GM12875 (cell line): ENCODE data around the gene PNRC1.
"Not testable (repeated sequence)": the region's sequence is repeated elsewhere in the genome, so short reads cannot be mapped to it uniquely, and the experiment has no call there.

ENCODE experiments used
- H3K4me3 ChIP-seq: one replicate; pipeline ENCODE4 v1.5.1; 2011; ENCODE audit warnings: low read depth, low read length, control low read depth
- TF ChIP-seq, protein P1 (sequence below): IDR thresholded peaks from 2 replicates; pipeline ENCODE4 v1.5.1; 2011; ENCODE audit warnings: low read depth, mild to moderate bottlenecking, control low read depth, inconsistent platforms, low read length, moderate library complexity, borderline replicate concordance; ENCODE audit not compliant: insufficient read depth

PNRC1 gene

DNA sequence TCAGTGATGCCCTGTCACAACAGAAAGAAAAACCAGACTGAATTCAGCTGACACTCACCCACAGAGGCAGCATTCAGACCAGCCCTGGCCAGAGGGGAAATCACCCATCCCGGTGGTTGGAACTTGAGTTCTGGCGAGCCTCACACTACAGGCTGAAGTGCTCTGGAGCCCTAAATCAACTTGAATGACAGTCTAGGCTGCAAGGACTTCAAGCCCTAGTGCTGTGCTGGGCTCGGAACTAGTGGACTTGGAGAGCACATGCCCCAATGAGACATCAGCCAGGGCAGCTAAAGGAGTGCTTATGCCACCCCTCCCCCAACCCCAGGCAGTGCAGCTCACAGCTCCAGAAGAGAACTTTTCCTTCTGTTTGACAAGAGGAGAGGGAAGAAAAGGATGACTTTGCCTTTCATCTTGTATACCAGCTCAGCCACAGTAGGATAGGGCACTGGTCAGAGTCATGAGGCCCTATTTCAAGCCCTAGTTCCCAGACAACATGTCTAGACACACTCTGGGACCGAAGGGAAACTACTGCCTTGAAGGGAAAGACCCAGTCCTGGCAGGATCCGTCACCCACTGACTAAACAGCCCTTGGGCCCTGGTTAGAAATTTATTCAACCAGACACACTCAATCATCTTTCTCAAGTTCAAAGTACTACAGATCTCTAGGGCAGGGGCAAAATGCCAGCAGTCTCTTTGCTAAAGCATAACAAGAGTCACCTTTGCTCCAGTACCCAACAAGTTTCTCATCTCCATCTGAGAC is 43.2 kb upstream of the PNRC1 start:
- TF ChIP-seq, protein P1, sequence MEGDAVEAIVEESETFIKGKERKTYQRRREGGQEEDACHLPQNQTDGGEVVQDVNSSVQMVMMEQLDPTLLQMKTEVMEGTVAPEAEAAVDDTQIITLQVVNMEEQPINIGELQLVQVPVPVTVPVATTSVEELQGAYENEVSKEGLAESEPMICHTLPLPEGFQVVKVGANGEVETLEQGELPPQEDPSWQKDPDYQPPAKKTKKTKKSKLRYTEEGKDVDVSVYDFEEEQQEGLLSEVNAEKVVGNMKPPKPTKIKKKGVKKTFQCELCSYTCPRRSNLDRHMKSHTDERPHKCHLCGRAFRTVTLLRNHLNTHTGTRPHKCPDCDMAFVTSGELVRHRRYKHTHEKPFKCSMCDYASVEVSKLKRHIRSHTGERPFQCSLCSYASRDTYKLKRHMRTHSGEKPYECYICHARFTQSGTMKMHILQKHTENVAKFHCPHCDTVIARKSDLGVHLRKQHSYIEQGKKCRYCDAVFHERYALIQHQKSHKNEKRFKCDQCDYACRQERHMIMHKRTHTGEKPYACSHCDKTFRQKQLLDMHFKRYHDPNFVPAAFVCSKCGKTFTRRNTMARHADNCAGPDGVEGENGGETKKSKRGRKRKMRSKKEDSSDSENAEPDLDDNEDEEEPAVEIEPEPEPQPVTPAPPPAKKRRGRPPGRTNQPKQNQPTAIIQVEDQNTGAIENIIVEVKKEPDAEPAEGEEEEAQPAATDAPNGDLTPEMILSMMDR = no peak
- H3K4me3 ChIP-seq = no peak overlapping the region

GRCh38 chr6:89037901-89038293 is 42.7 kb upstream of the PNRC1 start:
- H3K4me3 ChIP-seq = not testable (repeated sequence)

GRCh38 chr6:89042664-89043063 is 37.9 kb upstream of the PNRC1 start:
- H3K4me3 ChIP-seq = no peak overlapping the region
- TF ChIP-seq, protein P1 = no peak

DNA sequence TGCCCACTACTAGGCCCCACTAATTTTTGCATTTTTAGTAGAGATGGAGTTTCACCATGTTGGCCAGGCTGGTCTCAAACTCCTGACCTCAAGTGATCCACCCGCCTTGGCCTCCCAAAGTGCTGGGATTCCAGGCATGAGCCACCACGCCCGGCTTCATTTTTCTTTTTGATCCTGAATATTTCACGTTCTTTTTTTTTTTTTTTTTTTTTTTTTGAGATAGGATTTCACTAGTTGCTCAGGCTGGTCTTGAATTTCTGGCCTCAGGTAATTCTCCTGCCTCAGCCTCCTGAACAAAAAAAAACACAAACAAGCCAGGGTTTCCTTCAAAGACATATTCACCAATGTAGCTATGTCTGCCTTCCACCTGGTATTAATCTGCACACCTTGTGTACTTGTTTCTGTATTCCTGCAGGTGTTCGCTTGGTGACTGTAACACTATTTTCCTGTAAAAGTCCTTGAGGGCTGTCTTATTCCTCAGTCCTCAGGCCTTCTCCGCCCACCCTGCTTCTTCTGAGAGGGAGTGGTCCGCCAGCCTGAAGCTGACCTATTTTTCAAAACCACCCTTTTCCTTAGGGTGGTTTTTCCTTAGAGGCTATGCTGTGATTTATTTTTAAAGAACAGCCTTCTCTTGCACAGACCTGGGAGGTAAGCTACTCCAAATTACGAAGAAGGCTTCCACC is 36.1 kb upstream of the PNRC1 start:
- no peak overlapping the region for H3K4me3 ChIP-seq
- TF ChIP-seq, protein P1 = no peak

DNA sequence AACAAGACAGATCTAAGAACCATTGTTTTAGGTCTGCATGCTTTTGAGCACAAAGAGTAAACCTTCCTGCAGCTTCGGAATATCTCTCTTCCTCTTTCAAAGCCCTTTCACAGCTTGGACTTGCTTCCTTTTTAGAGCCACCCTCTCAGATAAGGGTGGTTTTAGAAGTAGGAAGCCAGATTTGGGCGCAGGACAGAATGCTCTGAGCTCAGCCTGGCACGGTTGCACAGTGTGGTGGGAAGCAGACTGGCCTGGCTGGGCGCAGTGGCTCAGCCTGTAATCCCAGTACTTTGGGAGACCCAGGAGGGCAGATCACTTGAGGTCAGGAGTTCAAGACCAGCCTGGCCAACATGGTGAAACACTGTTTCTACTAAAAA is 35.6 kb upstream of the PNRC1 start:
- H3K4me3 ChIP-seq = no peak overlapping the region
- TF ChIP-seq, protein P1 = no peak

- TF ChIP-seq, protein P1 = no peak
- H3K4me3 ChIP-seq = no peak overlapping the region
These were observed 35.0 kb upstream of the PNRC1 start for GRCh38 chr6:89045576-89045975.

GRCh38 chr6:89047473-89047872 is 33.1 kb upstream of the PNRC1 start:
- TF ChIP-seq, protein P1 = no peak
- no peak overlapping the region for H3K4me3 ChIP-seq
